ENCODE measurements around the gene COPG1. TPM values are rescaled to one million over a fixed set of nuclear protein-coding genes. Genes with fewer than 3 reads are reported as not detected.

COPG1 gene
- total RNA-seq, 2 experiments from 2014 or later, result 114 to 118 TPM

- DNase-seq (peak; percentile 59), ATAC-seq (peak; percentile 82)
- H3K4me3 Mint-ChIP-seq, result no peak overlapping the region
- CTCF ChIA-PET, result interaction anchor here (1.0 to 2.6 kb wide), 8 partner anchors 11 to 610 kb away, joined by 3 to 14 read pairs (median 4); partner anchors contain the start of genes ACAD9 and COPG1
- H3K4me1 Mint-ChIP-seq (ENCODE audit: low read depth), result peaks cover 17% of the 10 kb centered on the region
- H3K36me3 Mint-ChIP-seq (ENCODE audit: low read depth), result no peaks in the 10 kb centered on the region
- intact Hi-C loops (cut with micrococcal nuclease), result no loop called here
- POLR2A ChIA-PET, result interaction anchor here (0.5 to 2.5 kb wide), 6 partner anchors 10 to 85 kb away, joined by 3 to 10 read pairs (median 3); partner anchors contain the start of gene COPG1
- TF ChIP-seq CTCF (IDR thresholded peaks at IDR 0.05), result no peak
- peak overlapping the region; percentile 86 for H3K27ac Mint-ChIP-seq
- no peaks in the 10 kb centered on the region for H3K27me3 Mint-ChIP-seq
- no peaks in the 10 kb centered on the region for H3K9me3 Mint-ChIP-seq
Observed at GRCh38 chr3:129238945-129239705, 10.3 kb upstream of the COPG1 start.

GRCh38 chr3:129239991-129240390 lies 9.4 kb upstream of the COPG1 start:
- peaks cover 17% of the 10 kb centered on the region for H3K4me1 Mint-ChIP-seq (ENCODE audit: low read depth)
- no peak for ATAC-seq
- no peak for DNase-seq
- CTCF ChIA-PET, result interaction anchor here (1.0 to 2.6 kb wide), 6 partner anchors 11 to 360 kb away, joined by 3 to 14 read pairs (median 4); partner anchors contain the start of gene ACAD9
- no peak overlapping the region for H3K4me3 Mint-ChIP-seq
- POLR2A ChIA-PET, result interaction anchor here (0.7 to 2.5 kb wide), 3 partner anchors 9 to 180 kb away, joined by 3 to 10 read pairs (median 8); partner anchors contain the start of gene COPG1
- intact Hi-C loops (cut with micrococcal nuclease), result no loop called here
- no peaks in the 10 kb centered on the region for H3K9me3 Mint-ChIP-seq
- H3K27ac Mint-ChIP-seq, result no peak overlapping the region
- TF ChIP-seq CTCF (IDR thresholded peaks at IDR 0.05), result no peak
- no peaks in the 10 kb centered on the region for H3K36me3 Mint-ChIP-seq (ENCODE audit: low read depth)
- H3K27me3 Mint-ChIP-seq, result no peaks in the 10 kb centered on the region

- H3K4me3 Mint-ChIP-seq, result no peak overlapping the region
- ATAC-seq (no peak), DNase-seq (no peak)
- TF ChIP-seq CTCF (IDR thresholded peaks at IDR 0.05), result no peak
- peaks cover 20% of the 10 kb centered on the region for H3K4me1 Mint-ChIP-seq (ENCODE audit: low read depth)
- no peaks in the 10 kb centered on the region for H3K36me3 Mint-ChIP-seq (ENCODE audit: low read depth)
- ChIA-PET POLR2A (interaction anchor here (0.7 to 2.5 kb wide), 3 partner anchors 58 to 181 kb away, joined by 3 to 10 read pairs (median 4); a partner anchor contains a TSS), CTCF (interaction anchor here (1.1 to 2.6 kb wide), 5 partner anchors 11 to 270 kb away, joined by 3 to 14 read pairs (median 4); no protein-coding TSS in a partner anchor)
- intact Hi-C loops (cut with micrococcal nuclease), result no loop called here
- no peaks in the 10 kb centered on the region for H3K9me3 Mint-ChIP-seq
- H3K27ac Mint-ChIP-seq, result no peak overlapping the region
- no peaks in the 10 kb centered on the region for H3K27me3 Mint-ChIP-seq
Observed at GRCh38 chr3:129240436-129240835, 9.0 kb upstream of the COPG1 start.

DNA sequence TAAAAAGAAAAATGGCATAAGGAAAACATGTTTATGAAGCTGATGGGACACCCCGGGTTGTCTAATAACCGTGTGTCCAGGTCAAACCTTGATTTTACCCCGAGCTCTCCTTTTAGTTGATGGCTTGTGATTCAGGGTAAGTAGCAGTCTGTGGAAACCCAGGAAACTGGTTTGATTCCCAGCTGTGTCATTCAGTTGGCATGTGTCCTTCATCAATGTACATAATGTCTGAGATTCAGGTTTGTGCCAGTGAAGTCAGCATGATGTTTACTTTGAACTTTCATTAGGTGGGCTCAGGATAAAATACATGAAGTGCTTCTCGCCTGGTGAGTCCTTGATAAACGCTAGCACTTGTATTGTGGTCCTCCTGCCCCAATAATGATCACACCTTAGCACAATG lies 4.3 kb upstream of the COPG1 start:
- TF ChIP-seq CTCF (IDR thresholded peaks at IDR 0.05), result no peak
- CTCF ChIA-PET, result interaction anchor here (0.7 to 6.2 kb wide), 43 partner anchors 9 to 369 kb away, joined by 3 to 98 read pairs (median 5); partner anchors contain the start of gene CNBP
- Mint-ChIP-seq H3K27ac (no peak overlapping the region), H3K27me3 (no peaks in the 10 kb centered on the region), H3K4me3 (no peak overlapping the region), H3K4me1 (ENCODE audit: low read depth) (peaks cover 21% of the 10 kb centered on the region), H3K9me3 (no peaks in the 10 kb centered on the region), H3K36me3 (ENCODE audit: low read depth) (peaks cover 3% of the 10 kb centered on the region)
- POLR2A ChIA-PET, result interaction anchor here (0.7 to 2.6 kb wide), 10 partner anchors 11 to 274 kb away, joined by 3 to 11 read pairs (median 3); partner anchors contain the start of gene CNBP
- intact Hi-C loops (cut with micrococcal nuclease), result loop anchor here (2.0 to 5.0 kb wide), 4 partner anchors 63 to 273 kb away; partner anchors contain the start of gene CNBP
- ATAC-seq (no peak), DNase-seq (no peak)

All from activated CD8-positive, alpha-beta T cell treated with anti-CD3 and anti-CD28 coated beads for 36 hours (primary cell).